HG03354 (cell line): Measurements from ENCODE around the gene NFATC3.

Source experiments
- ATAC-seq: cut with Tn5 transposase; IDR thresholded peaks from one replicate; pipeline ENCODE4 v1.9.1; 2021; ENCODE audit warnings: mild to moderate bottlenecking; ENCODE audit not compliant: unreplicated experiment, poor library complexity, severe bottlenecking

NFATC3 gene

GRCh38 chr16:68237243-68238028 lies 152.3 kb downstream of the NFATC3 start:
- ATAC-seq, result peak; percentile 81

- ATAC-seq, result no peak
Measured at GRCh38 chr16:68238029-68238345, 152.8 kb downstream of the NFATC3 start.

GRCh38 chr16:68242085-68242484 lies 156.9 kb downstream of the NFATC3 start:
- ATAC-seq, result no peak

- no peak for ATAC-seq
Measured at GRCh38 chr16:68242926-68243858, 158.0 kb downstream of the NFATC3 start.

- peak; percentile 1 for ATAC-seq
Measured at GRCh38 chr16:68244481-68244902, 159.3 kb downstream of the NFATC3 start.

- peak; percentile 80 for ATAC-seq
Measured at GRCh38 chr16:68244903-68245853, 160.0 kb downstream of the NFATC3 start, which contains the start of gene PLA2G15. TSS of gene PLA2G15 (plus strand) at chr16:68245373. CDS start at chr16:68245427, 54 bp downstream.

GRCh38 chr16:68246121-68246520 lies 161.0 kb downstream of the NFATC3 start:
- ATAC-seq, result no peak

GRCh38 chr16:68246666-68247065 lies 161.5 kb downstream of the NFATC3 start:
- no peak for ATAC-seq

GRCh38 chr16:68247400-68247799 lies 162.2 kb downstream of the NFATC3 start:
- ATAC-seq, result no peak

- ATAC-seq, result no peak
Measured at GRCh38 chr16:68247932-68248331, 162.8 kb downstream of the NFATC3 start.

GRCh38 chr16:68249371-68249770 lies 164.2 kb downstream of the NFATC3 start:
- ATAC-seq, result no peak

GRCh38 chr16:68250951-68251350 lies 165.8 kb downstream of the NFATC3 start:
- no peak for ATAC-seq

- ATAC-seq, result no peak
Measured at GRCh38 chr16:68251832-68252231, 166.7 kb downstream of the NFATC3 start.

GRCh38 chr16:68252383-68252782 lies 167.2 kb downstream of the NFATC3 start:
- ATAC-seq, result no peak

GRCh38 chr16:68253721-68254120 lies 168.6 kb downstream of the NFATC3 start:
- no peak for ATAC-seq

GRCh38 chr16:68255712-68256111 lies 170.5 kb downstream of the NFATC3 start:
- no peak for ATAC-seq

- peak; percentile 64 for ATAC-seq
Measured at GRCh38 chr16:68257251-68257905, 172.2 kb downstream of the NFATC3 start.

GRCh38 chr16:68257906-68258800 lies 173.0 kb downstream of the NFATC3 start:
- peak; percentile 16 for ATAC-seq
